Natural killer cell (primary cell): ENCODE data around the gene FRMD4A. TPM values are rescaled to one million over a fixed set of nuclear protein-coding genes. Genes with fewer than 3 reads are reported as not detected.

Experiments used
- ATAC-seq, 3 donors: fragments of 150-1000 bp in 2 of 3; fragments of 200-7000 bp in 1 of 3; cut with Tn5 transposase; 1 replicate in 1 of 3; 2 replicates in 2 of 3; pipeline ENCODE4 v1.10.0; 2021; ENCODE audit warnings: mild to moderate bottlenecking in 2 of 3, moderate library complexity in 2 of 3
- DNase-seq, 2 donors: peaks; one replicate each; pipeline versions ENCODE4 v3.0.0 to v3.0.0-alpha.2; 2013 to 2021; ENCODE audit warnings: mixed read lengths in 1 of 2
- H3K27ac ChIP-seq: one replicate; pipeline ENCODE4 v1.5.1; 2013; ENCODE audit warnings: mild to moderate bottlenecking, low read length
- H3K27me3 ChIP-seq: one replicate; pipeline ENCODE4 v1.6.1; 2013; ENCODE audit warnings: low read length; ENCODE audit not compliant: control insufficient read depth, insufficient read depth
- H3K36me3 ChIP-seq: one replicate; pipeline ENCODE4 v1.6.1; 2013; ENCODE audit warnings: low read length; ENCODE audit not compliant: control insufficient read depth, insufficient read depth
- H3K4me1 ChIP-seq: one replicate; pipeline ENCODE4 v1.6.1; 2013; ENCODE audit warnings: low read length; ENCODE audit not compliant: control insufficient read depth, insufficient read depth
- H3K4me3 ChIP-seq: one replicate; pipeline ENCODE4 v1.5.1; 2013; ENCODE audit warnings: low read length
- H3K9me3 ChIP-seq: one replicate; pipeline ENCODE4 v1.6.1; 2013; ENCODE audit warnings: low read length; ENCODE audit not compliant: control insufficient read depth, insufficient read depth
- H3K27ac Mint-ChIP-seq, 2 donors: one replicate each; pipeline ENCODE4 v1.8.0; 2022; ENCODE audit warnings: mild to moderate bottlenecking in 2 of 2, mixed read lengths in 2 of 2, moderate library complexity in 1 of 2
- H3K27me3 Mint-ChIP-seq, 2 donors: one replicate each; pipeline ENCODE4 v1.8.0; 2022; ENCODE audit warnings: low read depth in 2 of 2, mixed read lengths in 2 of 2
- H3K36me3 Mint-ChIP-seq: one replicate; pipeline ENCODE4 v1.8.0; 2022; ENCODE audit warnings: mixed read lengths
- H3K4me1 Mint-ChIP-seq, 2 donors: one replicate each; pipeline ENCODE4 v1.8.0; 2022; ENCODE audit warnings: mixed read lengths in 2 of 2
- H3K4me3 Mint-ChIP-seq: one replicate; pipeline ENCODE4 v1.8.0; 2022; ENCODE audit warnings: mild to moderate bottlenecking, moderate library complexity, mixed read lengths
- H3K9me3 Mint-ChIP-seq, 2 donors: one replicate each; pipeline ENCODE4 v1.8.0; 2022; ENCODE audit warnings: mixed read lengths in 2 of 2
- CTCF ChIP-seq: fragments of 200-600 bp; IDR thresholded peaks from one replicate; pipeline ENCODE4 v1.8.0; 2022; ENCODE audit warnings: antibody characterized with exemption
- WGBS: methylation state at CpG from one replicate; pipeline ENCODE4 v1.1.7; 2013; ENCODE audit warnings: missing lambda C conversion rate; ENCODE audit not compliant: insufficient coverage; 5-methylcytosine and 5-hydroxymethylcytosine counted together
- intact Hi-C: fragments of 100-400 bp; cut with micrococcal nuclease; formaldehyde crosslinking; loops from one replicate; pipeline ENCODE4 v1.14.2; 2022
- total RNA-seq, 4 donors: library from RNA; stranded (reverse); fragments of 120-200 nt in 1 of 4; gene quantifications; one replicate each; pipeline versions ENCODE4 v1.2.3 to v1.2.4, GENCODE V29; 2013 to 2022

Gene FRMD4A
- total RNA-seq, 3 donors from 2014 or later (not counting 1 experiment from before 2014, with no cell fraction given), result 0.36 to 0.38 TPM; not detected in 1

- H3K4me3 ChIP-seq, result no peak overlapping the region
Observed at GRCh38 chr10:13827076-13827797, 503.5 kb downstream of the FRMD4A start.

GRCh38 chr10:13823709-13824405 lies 506.9 kb downstream of the FRMD4A start:
- H3K9me3 Mint-ChIP-seq, result no peaks in the 10 kb centered on the region
- intact Hi-C loops, result no loop called here
- WGBS, result 95% methylated on average over 8 of the region's 9 CpGs

More at GRCh38 chr10:13827076-13827797, 503.5 kb downstream of the FRMD4A start:
- Histone ChIP-seq H3K27me3 (no peaks in the 10 kb centered on the region), H3K36me3 (no peaks in the 10 kb centered on the region), H3K4me1 (no peaks in the 10 kb centered on the region), H3K27ac (no peak overlapping the region), H3K9me3 (no peaks in the 10 kb centered on the region)
- 90% methylated on average over 18 of the region's 18 CpGs for WGBS
- ATAC-seq, result no peak
- Mint-ChIP-seq H3K4me3 (no peak overlapping the region), H3K4me1 (peaks cover 0 to 7% of the 10 kb centered on the region in 2 donors), H3K9me3 (no peaks in the 10 kb centered on the region), H3K27me3 (peaks cover 9 to 44% of the 10 kb centered on the region in 2 donors), H3K27ac (no peak overlapping the region), H3K36me3 (no peaks in the 10 kb centered on the region)
- intact Hi-C loops, result no loop called here
- DNase-seq, result no peak
- no peak for TF ChIP-seq CTCF

GRCh38 chr10:13823096-13823708 lies 507.5 kb downstream of the FRMD4A start:
- Mint-ChIP-seq H3K4me1 (peaks cover 21 to 26% of the 10 kb centered on the region in 2 donors), H3K27ac (no peak overlapping the region), H3K9me3 (no peaks in the 10 kb centered on the region), H3K4me3 (no peak overlapping the region), H3K27me3 (peaks cover 30 to 56% of the 10 kb centered on the region in 2 donors), H3K36me3 (no peaks in the 10 kb centered on the region)
- intact Hi-C loops, result no loop called here
- H3K27me3 ChIP-seq, result no peaks in the 10 kb centered on the region
- no peaks in the 10 kb centered on the region for H3K36me3 ChIP-seq
- no peaks in the 10 kb centered on the region for H3K9me3 ChIP-seq
- H3K27ac ChIP-seq, result no peak overlapping the region
- DNase-seq (no peak), ATAC-seq (no peak)
- peaks cover 16% of the 10 kb centered on the region for H3K4me1 ChIP-seq
- TF ChIP-seq CTCF, result no peak
- no peak overlapping the region for H3K4me3 ChIP-seq
- 70% methylated on average over 8 of the region's 8 CpGs for WGBS

More at GRCh38 chr10:13823709-13824405, 506.9 kb downstream of the FRMD4A start:
- Histone ChIP-seq H3K36me3 (no peaks in the 10 kb centered on the region), H3K27me3 (no peaks in the 10 kb centered on the region), H3K4me3 (no peak overlapping the region), H3K27ac (no peak overlapping the region), H3K4me1 (peaks cover 16% of the 10 kb centered on the region), H3K9me3 (no peaks in the 10 kb centered on the region)
- Mint-ChIP-seq H3K36me3 (no peaks in the 10 kb centered on the region), H3K4me1 (peaks cover 21 to 26% of the 10 kb centered on the region in 2 donors), H3K27ac (no peak overlapping the region), H3K27me3 (peaks cover 27 to 62% of the 10 kb centered on the region in 2 donors), H3K4me3 (no peak overlapping the region)
- no peak for ATAC-seq
- DNase-seq, result no peak
- no peak for TF ChIP-seq CTCF
